ENCODE results near the gene NRCAM.

Gene NRCAM

DNA sequence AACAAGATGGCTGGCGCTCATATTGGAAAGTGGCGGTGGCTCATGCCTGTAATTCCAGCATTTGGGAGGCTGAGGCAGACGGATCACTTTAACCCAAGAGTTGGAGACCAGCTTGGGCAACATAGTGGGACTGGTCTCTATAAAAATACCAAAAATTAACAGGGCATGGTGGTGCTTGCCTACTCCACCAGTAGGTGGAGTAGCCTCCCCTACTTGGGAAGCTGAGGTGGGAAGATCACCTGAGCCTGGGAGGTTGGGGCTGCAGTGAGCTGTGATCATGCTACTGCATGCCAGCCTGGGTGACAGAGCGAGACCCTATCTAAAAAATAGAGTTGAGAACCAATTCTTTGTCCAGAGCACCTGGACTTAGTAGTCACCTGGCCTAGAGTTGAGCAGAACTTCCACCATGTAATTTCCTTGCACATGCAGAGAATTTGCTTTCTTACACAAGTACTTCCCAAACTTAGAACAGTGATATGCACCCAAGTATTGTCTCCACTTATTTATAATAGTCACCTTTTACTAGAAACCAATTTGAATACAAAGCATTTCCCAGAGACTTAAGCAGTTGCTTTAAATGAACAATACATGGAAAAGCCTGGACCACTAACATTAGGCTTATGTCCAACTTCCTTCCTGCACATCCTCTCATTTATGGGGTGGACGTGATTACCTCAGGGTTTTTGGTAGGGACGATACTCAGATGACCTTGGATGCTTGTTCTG lies 342.0 kb downstream of the NRCAM start:
- DNase-seq = no peak

DNA sequence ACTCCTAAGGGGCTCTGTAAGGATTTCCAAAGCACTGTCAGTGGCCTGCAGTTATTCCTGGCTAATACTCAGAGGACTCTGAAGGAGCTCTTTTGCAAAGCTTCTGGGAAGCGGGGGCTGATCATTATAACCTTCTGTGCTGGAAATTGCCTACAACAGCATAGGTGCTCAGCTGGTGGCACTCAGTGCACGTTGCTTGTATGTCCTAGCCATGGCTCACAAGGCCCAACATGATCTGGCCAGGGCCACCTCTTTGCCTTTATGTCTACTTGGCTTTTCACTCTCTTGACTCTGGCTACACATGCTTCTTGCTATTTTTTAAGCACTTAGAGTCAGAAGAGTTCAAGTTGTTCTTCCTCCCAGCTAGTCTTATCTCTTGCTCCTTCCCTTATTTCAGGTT lies 343.6 kb downstream of the NRCAM start:
- DNase-seq = no peak

GRCh38 chr7:108109221-108109908 lies 346.9 kb downstream of the NRCAM start:
- no peak for DNase-seq

GRCh38 chr7:108108131-108108530 lies 348.1 kb downstream of the NRCAM start:
- no peak for DNase-seq

- DNase-seq = no peak
Measured at GRCh38 chr7:108104324-108104723, 351.9 kb downstream of the NRCAM start.

DNA sequence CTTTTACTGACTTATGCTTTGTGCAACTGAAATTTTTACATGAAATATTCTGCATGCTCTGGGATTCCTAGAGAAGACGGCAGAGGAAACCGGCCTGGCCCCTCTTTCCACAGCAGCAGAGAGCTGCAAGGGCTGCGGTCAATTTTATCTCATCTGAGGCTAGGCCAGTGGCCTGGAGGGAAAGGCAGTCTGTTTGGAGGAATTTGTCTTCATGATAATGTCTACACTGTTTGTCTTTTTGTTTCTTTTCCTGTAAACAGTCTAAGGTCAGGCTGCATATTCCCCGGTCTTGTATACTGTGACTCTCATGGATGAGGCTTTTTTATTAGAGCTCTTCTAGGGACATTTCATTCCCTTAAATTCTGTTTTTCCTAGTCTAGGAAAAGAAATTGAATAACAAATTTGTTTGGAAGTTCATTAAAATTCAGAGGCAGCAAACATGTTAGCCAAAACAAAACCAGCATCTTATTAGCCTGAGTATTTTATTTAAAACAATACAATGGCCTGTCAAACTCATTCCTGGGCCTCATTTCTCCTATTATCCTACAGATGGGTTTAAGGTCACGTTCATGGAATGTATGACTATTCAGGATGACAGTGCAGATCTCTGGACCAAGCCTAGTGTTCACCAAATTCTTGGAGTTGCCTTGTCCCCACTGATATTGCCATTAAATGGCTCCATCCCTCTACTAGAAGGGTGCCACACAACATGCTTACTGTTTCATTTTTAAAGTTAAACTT lies 352.5 kb downstream of the NRCAM start:
- DNase-seq = no peak

GRCh38 chr7:108102671-108103312 lies 353.4 kb downstream of the NRCAM start:
- DNase-seq = no peak

- DNase-seq = no peak
Measured at GRCh38 chr7:108101759-108102158, 354.5 kb downstream of the NRCAM start.

GRCh38 chr7:108099713-108100112 lies 356.5 kb downstream of the NRCAM start:
- DNase-seq = no peak

GRCh38 chr7:108097703-108098102 lies 358.5 kb downstream of the NRCAM start:
- DNase-seq = no peak

Data from activated CD8-positive, alpha-beta memory T cell treated with anti-CD3 and anti-CD28 coated beads, Interleukin-2, amount 50 U/mL, for 4 hours (primary cell).